ENCODE data around the gene C1R.

The C1R gene

DNA sequence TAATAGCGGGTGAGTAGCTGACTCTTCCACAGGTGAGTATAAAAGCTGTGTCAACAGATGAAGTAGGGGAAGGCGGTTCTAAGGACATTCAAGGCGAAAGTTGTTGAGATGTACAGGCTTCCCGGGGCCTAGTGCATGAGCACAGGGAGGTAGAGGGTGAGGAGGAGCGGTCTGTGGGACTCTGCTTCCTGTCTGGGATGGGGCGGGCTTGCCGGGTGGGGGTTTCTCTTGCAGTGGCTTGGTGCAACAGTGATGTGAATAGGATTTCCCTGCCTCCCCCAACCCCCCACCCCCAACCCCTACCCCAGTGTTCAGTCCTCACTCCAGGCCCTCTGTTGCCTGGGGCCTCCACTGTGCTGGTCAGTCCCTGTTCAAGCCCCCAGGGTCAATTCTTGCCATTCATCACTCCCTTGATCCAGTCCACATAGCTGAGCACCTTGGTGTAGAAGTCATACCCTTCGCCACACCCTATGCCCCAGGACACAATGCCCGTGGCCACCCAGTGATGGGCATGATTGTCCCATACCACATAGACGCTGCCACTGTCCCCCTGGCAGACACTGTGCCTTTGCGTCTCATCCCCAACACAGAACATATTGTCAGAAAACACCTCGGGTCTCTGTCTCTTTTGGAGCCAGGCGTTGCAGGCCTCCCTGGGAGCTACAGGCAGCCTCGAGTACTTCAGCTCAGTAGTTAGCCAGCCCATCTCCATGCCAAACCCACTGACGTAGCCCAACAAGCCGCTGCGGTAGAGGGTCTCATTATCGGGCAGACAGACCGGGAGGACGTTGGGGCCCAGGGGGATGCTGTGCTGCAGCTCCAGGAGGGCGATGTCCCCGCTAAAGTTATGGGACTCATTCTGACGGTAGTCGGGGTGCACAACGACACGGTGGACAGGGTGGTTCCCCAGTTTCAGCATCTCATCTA lies 4.0 kb upstream of the C1R start:
- DNase-seq = no peak

DNA sequence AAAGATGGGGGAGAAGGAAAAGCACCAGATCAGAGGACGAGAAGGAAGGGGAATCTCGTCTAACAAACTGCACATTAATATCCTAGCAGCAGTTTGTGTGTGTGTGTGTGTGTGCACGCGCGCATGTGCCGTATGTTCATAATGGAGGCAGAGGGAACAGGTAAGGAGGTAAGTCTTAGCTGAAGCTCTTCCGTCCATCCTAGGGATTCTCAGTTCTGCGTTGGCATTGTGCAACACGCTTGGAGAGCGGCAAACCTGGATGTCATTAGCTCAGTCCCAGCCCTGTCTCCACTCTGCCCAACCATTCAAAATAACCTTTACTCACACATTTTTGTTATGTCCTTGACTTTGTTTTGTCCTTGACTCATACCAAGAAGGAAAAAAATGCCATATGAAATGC lies 1.6 kb upstream of the C1R start:
- no peak for DNase-seq

DNA sequence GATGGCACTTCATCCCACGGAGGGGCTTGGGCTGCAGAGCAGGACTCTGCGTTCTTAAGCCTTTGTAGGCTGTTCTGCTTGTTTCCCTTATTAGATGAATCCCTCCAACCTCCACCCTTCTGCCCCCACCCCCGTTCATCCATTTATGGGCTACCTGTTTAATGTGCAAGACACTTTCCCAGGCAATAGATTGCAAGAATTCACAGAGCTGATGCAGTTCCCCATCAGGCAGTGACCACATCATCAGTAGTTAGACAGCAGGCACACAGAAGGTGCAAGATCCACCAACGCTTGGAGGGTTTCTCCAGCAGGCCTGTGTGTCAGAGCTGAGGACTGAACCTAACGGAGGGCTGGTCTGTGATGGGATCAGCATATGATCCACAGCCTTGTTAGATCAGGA lies 1.2 kb upstream of the C1R start:
- no peak for DNase-seq

DNA sequence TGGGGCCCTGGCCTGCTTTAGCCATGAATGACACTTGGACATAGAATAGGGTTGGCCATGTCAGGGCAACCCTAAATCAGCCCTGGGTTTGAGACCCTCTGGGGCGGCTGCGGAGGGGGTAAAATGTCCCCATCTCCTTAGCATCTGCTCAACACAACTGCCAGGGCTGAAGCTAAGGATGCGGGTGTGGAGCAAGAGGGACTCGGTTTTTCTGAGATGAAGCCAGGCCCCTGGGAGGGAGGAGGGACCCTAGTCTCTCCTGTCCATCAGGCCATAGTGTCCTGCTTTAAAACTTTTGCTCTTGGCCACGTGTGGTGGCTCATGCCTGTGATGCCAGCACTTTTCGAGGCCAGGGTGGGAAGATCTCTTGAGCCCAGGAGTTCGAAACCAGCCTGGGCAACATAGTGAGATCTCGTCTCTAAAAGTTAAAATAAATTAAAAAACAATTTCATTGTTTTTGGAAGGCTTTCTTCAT lies 778 bp upstream of the C1R start:
- DNase-seq = no peak

DNA sequence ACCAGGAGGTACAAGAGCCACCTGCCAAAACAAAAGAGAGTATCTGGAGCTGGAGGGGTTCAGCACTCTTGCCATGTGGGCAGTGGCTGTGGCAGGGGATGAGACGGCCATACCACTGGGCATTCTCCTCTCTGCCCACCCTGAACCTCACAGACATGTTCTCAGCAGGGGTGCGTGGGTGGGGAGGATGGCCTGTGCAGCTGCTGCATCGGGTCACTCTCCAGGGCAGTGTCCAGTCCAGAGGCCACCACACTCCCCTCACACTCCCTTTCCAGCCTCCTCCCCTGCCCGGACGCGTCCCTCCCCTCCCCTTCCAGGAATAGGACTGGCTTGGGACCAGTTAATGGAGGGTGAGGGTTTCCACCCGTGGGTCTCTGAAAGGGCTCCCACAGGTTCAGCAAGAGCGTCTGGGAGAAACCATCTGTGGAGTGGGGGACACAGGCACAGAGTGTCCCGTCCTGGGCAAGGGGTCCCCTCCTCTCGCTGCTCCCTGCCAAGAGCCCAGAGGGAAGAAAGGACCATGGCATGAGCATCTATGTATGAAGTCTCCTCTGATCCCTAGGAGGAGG lies 501 bp downstream of the C1R start:
- peak; percentile 67 for DNase-seq

DNA sequence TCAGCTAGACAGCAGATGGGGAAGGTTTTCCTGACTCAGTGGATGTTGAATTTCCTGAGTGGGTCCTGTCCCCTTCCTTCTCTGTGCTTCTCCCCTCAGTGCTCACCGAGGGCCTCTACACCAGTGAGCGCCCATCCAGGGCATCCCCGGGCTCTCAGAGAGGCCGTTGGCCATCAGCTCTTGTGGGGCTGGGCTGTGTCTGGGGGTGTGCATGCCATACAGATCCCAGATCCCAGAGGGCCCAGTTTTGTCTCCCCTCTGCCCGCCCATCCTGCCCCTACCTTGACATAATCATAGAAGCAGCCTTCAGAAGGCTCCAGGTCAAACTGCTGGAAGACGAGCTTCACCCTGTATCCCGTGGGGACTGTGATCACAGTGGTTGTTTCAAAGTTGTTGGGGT lies 1.1 kb downstream of the C1R start:
- no peak for DNase-seq

DNA sequence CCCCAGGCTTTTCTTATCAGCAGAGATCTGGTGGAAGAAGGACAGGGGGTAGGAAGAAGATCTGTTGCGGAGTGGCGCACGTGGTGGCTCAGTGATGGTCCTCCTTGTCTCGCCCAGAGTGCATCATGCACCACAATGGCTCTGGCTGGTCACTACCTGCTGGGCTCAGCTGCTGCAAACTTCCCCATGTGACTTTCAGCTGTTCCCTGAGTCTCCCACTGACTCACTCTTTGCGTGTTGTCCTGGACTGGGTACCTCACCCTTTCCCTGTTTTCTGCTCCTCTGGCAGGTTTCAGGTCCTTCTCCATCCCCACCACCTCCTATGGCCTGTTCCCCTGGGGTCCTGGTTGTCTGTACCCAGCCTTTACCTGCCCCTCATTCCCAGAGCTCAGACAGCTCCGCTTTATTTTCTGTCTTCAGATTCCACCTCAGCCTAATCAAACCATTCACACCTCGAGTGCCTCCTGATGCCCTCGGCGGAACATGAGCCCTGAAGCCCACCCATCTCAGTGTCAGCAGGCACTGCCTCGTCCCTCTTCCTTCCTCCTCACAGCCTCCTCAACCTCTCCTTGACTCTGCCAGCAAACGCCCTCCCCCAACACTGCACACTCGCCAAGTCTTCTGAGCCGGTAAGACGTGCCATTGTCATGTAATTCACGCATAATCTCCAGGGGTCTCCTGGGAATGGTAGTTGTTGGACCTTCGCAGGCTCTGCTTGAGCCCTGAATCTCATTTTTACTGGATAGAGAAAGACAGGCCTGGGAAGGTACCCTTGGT lies 1.8 kb downstream of the C1R start:
- no peak for DNase-seq

DNA sequence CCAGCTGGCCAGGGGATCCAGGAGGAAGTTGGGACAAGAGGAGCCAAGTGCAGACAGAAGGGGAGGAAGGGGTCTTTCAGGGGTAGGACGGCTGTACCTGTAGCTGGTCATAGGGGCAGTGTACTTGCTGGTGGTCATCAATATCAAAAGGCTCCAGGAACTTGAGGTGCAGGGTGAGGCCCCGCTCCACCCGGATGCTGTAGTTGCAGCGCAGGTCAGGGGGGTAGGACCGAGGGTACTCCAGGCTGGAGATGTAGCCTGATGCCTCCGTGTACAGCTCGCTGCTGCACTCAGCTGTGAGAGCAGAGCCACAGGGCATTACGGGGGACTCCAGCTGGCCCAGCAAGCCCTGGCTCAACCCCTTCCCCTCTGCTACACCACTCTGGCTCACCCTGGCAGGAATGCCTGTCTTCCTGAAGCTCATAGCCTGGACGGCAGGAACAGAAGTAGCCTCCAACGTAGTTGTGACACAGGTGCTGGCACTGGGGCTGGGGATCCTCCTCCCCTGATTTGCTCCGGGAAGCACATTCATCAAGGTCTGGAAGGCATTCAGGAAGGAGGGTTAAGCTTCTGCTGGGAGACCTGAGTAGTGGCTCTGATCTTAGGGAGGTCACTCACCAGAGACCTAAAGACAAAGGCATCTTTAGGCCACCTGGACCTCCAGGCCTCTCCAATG lies 2.9 kb downstream of the C1R start:
- DNase-seq = no peak

DNA sequence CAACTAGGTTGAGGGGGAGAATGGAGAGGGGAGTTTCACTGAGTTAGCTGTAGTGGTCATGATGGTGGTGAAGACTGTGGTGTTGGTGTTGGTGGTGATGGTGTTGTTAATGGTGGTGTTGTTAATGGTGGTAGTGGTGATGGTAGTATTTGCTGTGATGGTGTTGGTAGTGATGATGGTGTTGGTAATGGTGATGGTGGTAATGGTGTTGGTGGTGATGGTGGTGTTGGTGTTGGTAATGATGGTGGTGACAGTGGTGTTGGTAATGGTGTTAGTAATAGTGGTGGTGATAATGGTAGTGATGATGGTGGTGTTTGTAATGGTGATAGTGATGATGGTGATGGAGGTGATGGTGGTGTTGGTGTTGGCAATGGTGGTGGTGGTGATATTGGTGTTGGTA lies 9.1 kb downstream of the C1R start:
- DNase-seq = no peak

DNA sequence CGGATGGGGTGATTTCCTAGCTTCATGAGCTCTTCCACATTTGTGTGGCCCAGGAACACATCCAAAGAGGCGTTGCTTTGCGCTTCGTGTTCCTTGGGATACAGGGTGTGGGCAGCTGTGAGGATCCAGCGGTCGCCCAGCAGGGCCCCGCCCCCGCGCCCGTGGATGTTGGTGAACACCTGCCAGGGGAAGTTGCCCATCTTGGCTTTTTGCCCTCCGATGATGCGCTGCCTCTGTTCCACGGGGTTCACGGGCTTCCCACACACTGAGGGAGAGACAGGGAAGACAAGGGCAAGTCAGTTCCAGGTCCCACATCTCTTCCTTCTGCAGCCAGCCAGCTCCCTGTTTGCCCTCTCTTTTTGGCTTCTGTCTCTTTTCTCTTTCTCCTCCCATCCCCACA lies 11.2 kb downstream of the C1R start:
- no peak for DNase-seq

DNA sequence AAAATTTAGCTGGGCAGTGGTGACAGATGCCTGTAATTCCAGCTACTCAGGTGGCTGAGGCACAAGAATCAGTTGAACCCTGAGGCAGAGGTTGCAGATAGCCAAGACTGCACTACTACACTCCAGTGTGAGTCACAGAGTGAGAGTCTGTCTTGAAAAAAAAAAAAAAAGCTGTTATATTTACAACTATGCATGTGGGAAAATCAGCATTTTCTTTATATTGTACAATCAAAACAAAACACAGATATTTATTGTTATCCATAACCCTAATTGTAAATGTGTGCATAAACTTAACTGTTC lies 12.5 kb downstream of the C1R start:
- no peak for DNase-seq

DNA sequence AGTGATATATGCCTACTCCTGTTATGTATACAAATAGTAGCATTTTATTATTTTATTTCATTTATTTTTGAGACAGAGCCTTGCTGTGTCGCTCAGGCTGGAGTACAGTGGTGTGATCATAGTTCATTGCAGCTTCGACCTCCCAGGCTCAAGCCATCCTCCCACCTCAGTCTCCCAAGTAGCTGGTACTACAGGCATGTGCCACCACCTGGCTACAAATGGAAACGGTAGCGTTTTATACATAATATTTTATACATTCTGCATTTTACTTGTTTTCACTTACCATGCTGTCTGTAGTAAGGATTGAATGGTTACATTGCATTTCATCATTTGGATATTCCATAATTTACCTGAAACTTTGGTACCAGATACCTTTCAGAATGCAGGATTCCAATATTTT lies 14.1 kb downstream of the C1R start:
- no peak for DNase-seq

DNA sequence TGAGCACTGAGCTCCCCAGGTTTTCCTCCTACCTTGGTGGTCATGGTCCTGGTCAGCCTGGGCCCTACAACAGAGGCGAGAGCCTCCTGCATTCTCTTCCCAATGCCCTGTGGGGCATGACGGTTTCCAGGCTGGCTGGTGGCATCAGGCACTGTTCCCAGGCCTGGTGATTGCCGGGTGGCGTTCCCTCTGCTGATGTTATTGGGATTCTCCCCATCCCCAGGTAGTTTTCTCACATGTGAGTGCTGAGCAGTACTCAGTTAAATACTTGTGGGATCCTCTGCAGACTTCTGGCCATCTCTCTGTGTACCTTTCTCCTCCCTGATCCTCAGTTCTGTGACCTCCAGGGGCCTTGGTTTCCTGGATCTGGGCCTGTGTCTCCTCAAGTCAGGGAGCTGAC lies 15.8 kb downstream of the C1R start:
- DNase-seq = no peak

DNA sequence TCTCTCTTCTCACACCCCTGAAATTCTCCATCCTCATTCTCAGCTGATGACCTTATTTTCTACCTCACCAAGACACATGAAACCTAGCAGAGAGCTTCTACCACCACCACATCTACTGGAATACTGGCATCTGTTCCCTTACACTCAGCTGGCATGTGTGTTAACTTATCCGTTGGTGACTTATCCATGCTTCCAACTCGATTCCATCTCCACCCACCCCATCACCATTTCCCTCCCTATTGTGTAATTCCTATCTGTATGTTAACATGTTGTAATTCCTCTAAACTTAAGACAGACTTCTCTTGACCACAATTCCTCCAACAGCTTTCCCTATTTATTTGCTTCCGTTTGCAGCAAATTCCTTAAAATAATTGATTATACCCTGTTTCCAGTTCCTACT lies 16.3 kb downstream of the C1R start:
- no peak for DNase-seq

DNA sequence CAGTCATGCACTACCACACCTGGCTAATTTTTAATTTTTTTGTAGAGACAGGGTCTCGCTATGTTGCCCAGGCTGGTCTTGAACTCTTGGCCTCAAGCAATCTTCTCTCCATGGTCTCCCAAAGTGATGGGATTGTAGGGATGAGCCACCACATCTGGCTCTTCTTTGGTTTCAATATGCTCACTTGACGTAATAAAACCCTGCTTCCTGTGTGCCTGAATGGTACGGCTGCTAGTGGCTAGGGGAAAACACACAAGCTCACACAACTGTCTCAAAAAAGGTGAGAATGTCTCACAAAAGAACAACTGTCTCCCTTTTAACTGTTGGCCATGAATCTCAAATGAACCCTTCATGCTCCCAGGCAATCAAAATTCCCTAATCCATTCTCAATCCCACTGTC lies 16.7 kb downstream of the C1R start:
- no peak for DNase-seq

DNA sequence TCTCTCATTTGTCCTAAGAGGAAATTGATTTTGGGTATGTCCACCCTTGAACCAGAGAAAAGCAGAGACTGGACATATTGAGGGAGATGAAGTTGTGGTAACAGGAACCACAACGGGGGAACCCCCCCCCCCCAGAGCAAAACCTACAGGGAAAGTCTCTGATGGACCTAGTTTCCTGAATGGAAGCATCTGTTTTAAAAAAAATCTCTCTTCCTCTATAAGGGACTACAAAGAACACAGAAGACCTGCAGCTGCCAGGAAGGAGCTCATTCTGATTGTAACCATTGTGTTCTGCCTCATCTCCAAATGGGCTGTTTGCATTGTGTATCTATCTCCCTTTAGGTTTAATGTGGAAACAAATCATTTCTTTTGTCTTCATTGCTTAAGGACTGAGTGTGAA lies 18.3 kb downstream of the C1R start:
- DNase-seq = no peak

DNA sequence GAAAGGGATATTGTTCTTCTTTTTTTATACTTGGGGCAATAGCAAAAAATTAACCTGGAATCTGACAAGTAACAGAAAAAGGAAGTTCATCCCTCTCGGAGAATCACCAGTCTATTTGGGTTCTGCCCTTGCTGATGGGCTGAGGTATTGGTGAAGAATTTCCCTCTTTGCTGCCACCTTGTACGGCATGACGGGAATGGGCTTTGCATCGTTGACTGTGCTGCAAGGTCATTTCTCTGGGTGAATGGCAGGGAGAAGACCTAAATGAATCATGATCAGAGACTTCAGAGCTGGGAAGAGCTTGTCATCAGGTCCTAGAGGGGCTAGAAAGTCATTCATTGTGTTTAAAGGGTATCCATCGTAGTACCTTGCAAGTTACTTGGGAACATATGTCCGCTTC lies 19.7 kb downstream of the C1R start:
- no peak for DNase-seq

DNA sequence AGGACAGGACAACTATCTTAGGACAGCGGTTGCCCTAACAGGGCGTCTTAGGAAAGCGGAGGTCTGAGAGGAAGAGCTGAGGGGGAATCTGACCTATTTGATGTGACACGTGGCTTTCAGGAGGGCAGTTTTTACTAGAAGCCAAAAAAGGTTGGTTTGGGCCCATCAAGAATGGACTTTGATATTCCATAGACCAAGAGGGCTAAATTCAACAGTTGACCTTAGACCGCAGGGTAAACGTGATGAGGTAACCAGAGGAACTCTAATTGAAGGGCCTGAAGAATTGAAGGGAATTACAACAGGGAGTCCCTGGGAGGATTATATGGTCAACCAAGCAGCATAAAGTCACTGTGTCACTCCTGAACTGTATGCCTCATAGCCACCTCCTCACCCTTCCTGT lies 20.2 kb downstream of the C1R start:
- DNase-seq = no peak

DNA sequence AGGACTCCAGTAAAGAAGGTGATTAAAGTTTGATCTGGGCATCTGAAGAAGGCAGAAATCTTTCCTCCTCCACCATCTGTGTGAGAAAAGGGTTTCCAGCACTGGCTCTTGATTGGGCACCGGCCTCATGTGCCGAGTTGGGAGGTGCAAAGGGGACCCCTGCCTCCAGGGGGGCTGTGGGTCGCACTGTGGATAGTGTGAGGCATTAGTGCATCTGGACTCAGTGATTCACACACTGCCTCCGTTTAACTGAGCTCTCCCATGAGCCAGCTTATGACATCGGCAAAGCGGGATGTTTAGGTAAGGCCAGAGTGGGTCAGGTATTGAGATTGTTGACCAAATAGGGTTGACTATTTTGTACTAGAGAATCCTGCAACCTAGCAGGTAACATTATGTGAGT lies 22.9 kb downstream of the C1R start:
- no peak for DNase-seq

DNA sequence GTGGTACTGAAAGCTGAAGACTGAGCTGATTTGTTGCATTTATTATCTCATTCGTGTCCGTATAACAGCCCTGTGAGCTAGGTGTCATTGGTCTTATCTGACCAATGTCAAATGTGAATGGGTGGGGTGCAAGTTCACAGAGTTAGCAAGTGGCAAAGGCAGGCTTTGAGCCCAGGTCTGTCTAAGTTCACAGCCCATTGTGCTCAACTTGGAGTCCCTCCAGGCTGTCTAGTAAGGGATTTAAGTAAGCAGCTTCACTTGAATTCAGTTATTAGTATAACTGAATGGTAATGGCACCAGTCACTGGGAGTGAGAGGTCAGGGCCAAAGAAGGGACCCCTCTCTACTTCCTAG lies 23.3 kb downstream of the C1R start:
- DNase-seq = no peak

DNA sequence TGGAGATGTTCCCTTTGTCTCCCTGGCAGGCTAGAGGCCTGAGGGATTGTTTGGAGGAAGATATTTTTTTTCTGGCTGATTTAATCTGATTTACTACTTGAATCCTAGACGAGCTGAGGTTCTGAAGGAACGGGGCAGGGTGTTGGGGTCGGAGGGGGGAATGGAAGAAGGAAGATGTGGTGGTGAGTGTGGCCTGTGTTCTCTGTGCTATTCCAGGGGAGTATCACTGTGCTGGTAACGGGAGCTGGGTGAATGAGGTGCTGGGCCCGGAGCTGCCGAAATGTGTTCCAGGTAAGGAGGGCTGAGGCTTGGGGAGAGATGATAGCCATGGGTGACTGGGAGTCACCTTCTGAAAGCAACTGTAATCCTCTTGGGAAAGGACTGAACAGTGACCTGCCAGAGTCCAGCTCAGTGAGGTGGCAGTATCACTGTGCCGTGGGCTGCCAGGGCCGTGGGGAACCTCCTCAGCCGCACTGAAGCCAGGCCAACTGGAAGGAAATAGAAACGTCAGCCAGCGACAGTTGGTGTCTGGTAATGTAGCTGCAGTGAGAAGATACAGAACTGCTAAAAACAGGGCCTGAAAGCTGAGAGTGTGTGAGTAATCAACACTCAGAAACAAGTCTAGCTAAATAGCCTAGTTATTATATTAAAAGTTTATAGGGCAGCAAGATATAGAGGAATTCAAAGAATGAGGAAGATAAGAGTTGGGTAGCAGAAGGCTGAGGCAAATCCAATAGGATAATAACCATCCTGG lies 23.8 kb downstream of the C1R start:
- no peak for DNase-seq

DNA sequence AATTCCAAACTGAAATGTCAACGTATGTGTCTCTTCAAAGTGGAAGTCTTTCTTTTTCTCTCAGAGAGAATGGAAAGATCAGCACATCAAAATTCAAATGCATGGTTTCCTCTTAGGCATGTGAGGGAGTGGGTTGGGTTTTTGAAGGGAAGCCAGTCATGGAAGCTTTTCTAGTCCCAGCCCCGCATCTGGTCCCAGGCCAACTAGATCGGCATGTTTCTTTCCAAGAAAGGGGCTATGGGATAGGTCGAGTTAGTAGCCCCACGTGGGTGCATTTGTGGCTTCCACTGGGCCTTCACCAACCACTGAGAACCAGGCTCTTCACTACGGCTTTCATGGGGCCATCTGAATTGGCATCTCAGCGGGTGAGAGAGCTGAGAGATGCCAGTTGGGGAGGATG lies 25.1 kb downstream of the C1R start:
- no peak for DNase-seq

DNA sequence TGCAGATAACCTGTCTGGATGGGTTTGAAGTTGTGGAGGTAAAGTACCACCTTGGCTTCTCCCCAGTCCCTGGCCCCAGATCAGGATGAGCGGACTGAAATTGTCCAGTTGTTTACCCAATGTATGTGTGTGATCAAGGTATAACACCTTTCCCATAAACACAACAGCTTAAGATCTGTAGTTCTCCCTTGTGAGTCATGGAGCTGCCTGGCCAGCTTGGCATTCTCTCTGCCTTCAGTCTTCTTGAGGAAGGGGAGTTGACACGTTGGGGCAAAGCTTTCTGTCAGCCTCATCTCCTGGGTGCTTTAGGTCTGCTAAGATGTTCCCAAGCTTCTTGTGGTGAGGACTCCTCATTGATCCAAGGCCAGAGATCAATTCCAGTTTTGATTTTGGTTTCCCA lies 25.6 kb downstream of the C1R start:
- DNase-seq = no peak

Data from femur (tissue), 1 donor.